Measurements from ENCODE around the gene SNCB. TPM values are rescaled to one million over a fixed set of nuclear protein-coding genes. Genes with fewer than 3 reads are reported as not detected.

SNCB gene
- total RNA-seq, 1 donor from 2014 or later: not detected

GRCh38 chr5:176665517-176665916 lies 35.2 kb upstream of the SNCB start:
- Mint-ChIP-seq H3K4me1 (peaks cover 9% of the 10 kb centered on the region), H3K27ac (no peak overlapping the region), H3K9me3 (no peaks in the 10 kb centered on the region), H3K36me3 (no peaks in the 10 kb centered on the region), H3K4me3 (no peak overlapping the region), H3K27me3 (ENCODE audit: insufficient read depth, low read depth) (peaks cover 11% of the 10 kb centered on the region)
- Histone ChIP-seq H3K27me3 (no peaks in the 10 kb centered on the region), H4K20me1 (ENCODE audit: low read depth) (no peaks in the 10 kb centered on the region), H3K27ac (no peak overlapping the region), H3K4me3 (no peak overlapping the region), H3K79me2 (ENCODE audit: low read depth) (no peaks in the 10 kb centered on the region), H3F3A (ENCODE audit: low read depth) (peaks cover 12% of the 10 kb centered on the region), H3K4me2 (no peak overlapping the region), H3K9me3 (ENCODE audit: low read depth) (no peaks in the 10 kb centered on the region), H3K36me3 (no peaks in the 10 kb centered on the region), H3K9ac (no peak overlapping the region), H3K4me1 (peaks cover 14% of the 10 kb centered on the region), H2AFZ (replicated peaks) (no peak overlapping the region)
- TF ChIP-seq, protein P1, sequence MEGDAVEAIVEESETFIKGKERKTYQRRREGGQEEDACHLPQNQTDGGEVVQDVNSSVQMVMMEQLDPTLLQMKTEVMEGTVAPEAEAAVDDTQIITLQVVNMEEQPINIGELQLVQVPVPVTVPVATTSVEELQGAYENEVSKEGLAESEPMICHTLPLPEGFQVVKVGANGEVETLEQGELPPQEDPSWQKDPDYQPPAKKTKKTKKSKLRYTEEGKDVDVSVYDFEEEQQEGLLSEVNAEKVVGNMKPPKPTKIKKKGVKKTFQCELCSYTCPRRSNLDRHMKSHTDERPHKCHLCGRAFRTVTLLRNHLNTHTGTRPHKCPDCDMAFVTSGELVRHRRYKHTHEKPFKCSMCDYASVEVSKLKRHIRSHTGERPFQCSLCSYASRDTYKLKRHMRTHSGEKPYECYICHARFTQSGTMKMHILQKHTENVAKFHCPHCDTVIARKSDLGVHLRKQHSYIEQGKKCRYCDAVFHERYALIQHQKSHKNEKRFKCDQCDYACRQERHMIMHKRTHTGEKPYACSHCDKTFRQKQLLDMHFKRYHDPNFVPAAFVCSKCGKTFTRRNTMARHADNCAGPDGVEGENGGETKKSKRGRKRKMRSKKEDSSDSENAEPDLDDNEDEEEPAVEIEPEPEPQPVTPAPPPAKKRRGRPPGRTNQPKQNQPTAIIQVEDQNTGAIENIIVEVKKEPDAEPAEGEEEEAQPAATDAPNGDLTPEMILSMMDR (IDR thresholded peaks at IDR 0.05): no peak
- TF ChIP-seq EZH2phosphoT487 (IDR thresholded peaks at IDR 0.05) (no peak), EZH2 (IDR thresholded peaks at IDR 0.05) (no peak)
- no peak for DNase-seq (ENCODE audit: low spot score)

DNA sequence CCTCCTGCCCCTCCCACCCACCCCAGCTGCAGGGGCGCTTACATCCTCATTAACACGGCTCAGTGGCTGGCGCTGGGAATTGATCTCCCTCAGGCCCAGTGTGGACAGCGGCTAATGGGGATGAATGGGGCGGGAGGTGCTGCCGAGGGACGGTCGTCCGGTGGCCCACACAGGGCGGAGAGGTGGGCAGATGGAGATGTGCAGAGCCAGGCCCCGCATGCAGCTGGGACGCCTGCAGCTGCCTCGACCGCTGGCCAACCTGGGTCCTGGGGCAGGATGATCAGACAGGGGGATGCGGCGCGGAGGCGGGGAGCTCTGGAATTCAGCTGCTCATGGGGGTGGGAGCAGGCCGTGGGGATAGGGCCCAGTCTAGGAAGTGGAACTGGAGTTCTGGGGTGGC lies 34.6 kb upstream of the SNCB start:
- Mint-ChIP-seq H3K4me1 (peaks cover 9% of the 10 kb centered on the region), H3K27ac (no peak overlapping the region), H3K4me3 (no peak overlapping the region), H3K27me3 (ENCODE audit: insufficient read depth, low read depth) (peaks cover 11% of the 10 kb centered on the region), H3K36me3 (no peaks in the 10 kb centered on the region), H3K9me3 (no peaks in the 10 kb centered on the region)
- peak overlapping the region; percentile 61 for H3K4me2 ChIP-seq
- peaks cover 12% of the 10 kb centered on the region for H3F3A ChIP-seq (ENCODE audit: low read depth)
- no peaks in the 10 kb centered on the region for H3K36me3 ChIP-seq
- no peak overlapping the region for H3K9ac ChIP-seq
- TF ChIP-seq, protein P1 (IDR thresholded peaks at IDR 0.05): no peak
- TF ChIP-seq EZH2phosphoT487 (IDR thresholded peaks at IDR 0.05) (no peak), EZH2 (IDR thresholded peaks at IDR 0.05) (no peak)
- H3K27me3 ChIP-seq: no peaks in the 10 kb centered on the region
- H4K20me1 ChIP-seq (ENCODE audit: low read depth): no peaks in the 10 kb centered on the region
- H2AFZ ChIP-seq (replicated peaks): peak overlapping the region; percentile 79
- H3K27ac ChIP-seq: no peak overlapping the region
- H3K4me3 ChIP-seq: peak overlapping the region; percentile 15
- H3K79me2 ChIP-seq (ENCODE audit: low read depth): no peaks in the 10 kb centered on the region
- peaks cover 14% of the 10 kb centered on the region for H3K4me1 ChIP-seq
- H3K9me3 ChIP-seq (ENCODE audit: low read depth): no peaks in the 10 kb centered on the region
- DNase-seq (ENCODE audit: low spot score): peak; percentile 83

DNA sequence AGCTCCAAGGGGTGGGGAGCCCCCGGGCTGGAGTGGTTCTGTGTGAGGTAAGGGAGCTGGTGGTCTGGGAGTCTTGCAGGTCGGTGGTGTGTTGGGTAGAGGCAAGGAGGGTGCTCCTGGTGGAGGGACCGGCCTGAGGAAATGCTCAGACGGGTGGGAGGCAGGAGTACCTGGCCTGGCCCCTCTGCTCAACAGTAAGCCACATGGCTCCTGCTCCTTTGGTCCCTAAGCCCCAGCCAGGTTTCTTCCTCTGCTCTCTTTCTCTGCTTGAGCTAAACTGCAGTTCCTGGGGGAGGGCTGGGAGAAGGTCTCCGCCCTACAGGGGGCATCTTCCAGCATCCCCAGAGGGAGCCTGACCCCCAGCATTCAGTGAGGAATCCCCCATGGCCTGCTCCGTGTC lies 34.1 kb upstream of the SNCB start:
- H3K4me1 ChIP-seq: peaks cover 14% of the 10 kb centered on the region
- peaks cover 13% of the 10 kb centered on the region for H3K27me3 Mint-ChIP-seq (ENCODE audit: insufficient read depth, low read depth)
- H3K36me3 Mint-ChIP-seq: no peaks in the 10 kb centered on the region
- no peaks in the 10 kb centered on the region for H4K20me1 ChIP-seq (ENCODE audit: low read depth)
- no peaks in the 10 kb centered on the region for H3K9me3 Mint-ChIP-seq
- peak overlapping the region; percentile 61 for H3K4me2 ChIP-seq
- H3K9ac ChIP-seq: no peak overlapping the region
- no peak for TF ChIP-seq EZH2 (IDR thresholded peaks at IDR 0.05)
- TF ChIP-seq, protein P1 (IDR thresholded peaks at IDR 0.05): no peak
- no peak for TF ChIP-seq EZH2phosphoT487 (IDR thresholded peaks at IDR 0.05)
- DNase-seq (ENCODE audit: low spot score): no peak
- no peaks in the 10 kb centered on the region for H3K27me3 ChIP-seq
- no peak overlapping the region for H3K4me3 ChIP-seq
- H3K36me3 ChIP-seq: no peaks in the 10 kb centered on the region
- no peaks in the 10 kb centered on the region for H3K9me3 ChIP-seq (ENCODE audit: low read depth)
- no peaks in the 10 kb centered on the region for H3K79me2 ChIP-seq (ENCODE audit: low read depth)
- H3K27ac Mint-ChIP-seq: no peak overlapping the region
- H3K4me1 Mint-ChIP-seq: peaks cover 9% of the 10 kb centered on the region
- no peak overlapping the region for H3K27ac ChIP-seq
- peak overlapping the region; percentile 3 for H3K4me3 Mint-ChIP-seq
- H3F3A ChIP-seq (ENCODE audit: low read depth): peaks cover 12% of the 10 kb centered on the region
- H2AFZ ChIP-seq (replicated peaks): peak overlapping the region; percentile 79
